ENCODE measurements around the gene UQCRC1.

GRCh38 chr3:48631516-48632448, 22.3 kb upstream of the UQCRC1 start:
- TF ChIP-seq CTCF (conservative IDR thresholded peaks at IDR 0.05; ENCODE audit: low read depth, low read length) (no peak), EZH2 (IDR thresholded peaks at IDR 0.05; ENCODE audit: low read length, unreplicated experiment) (no peak)
